Kidney epithelial cell (primary cell): ENCODE data around the gene CRYBB1. TPM values are rescaled to one million over a fixed set of nuclear protein-coding genes. Genes with fewer than 3 reads are reported as not detected.

Experiments used
- DNase-seq: peaks from one replicate; pipeline ENCODE4 v3.0.0-alpha.2; 2010; ENCODE audit warnings: low read depth
- H3K27me3 ChIP-seq: 2 replicates; pipeline ENCODE4 v1.6.0; 2011; ENCODE audit warnings: low read length; ENCODE audit not compliant: control insufficient read depth, insufficient read depth
- H3K36me3 ChIP-seq: 2 replicates; pipeline ENCODE4 v1.5.1; 2011; ENCODE audit warnings: low read length; ENCODE audit not compliant: control insufficient read depth, insufficient read depth
- H3K4me3 ChIP-seq: 2 replicates; pipeline ENCODE4 v1.5.1; 2011; ENCODE audit warnings: low read depth, mild to moderate bottlenecking, control low read depth, low read length
- total RNA-seq: library from RNA; depleted of rRNA; stranded (reverse); fragments of >200 nt; gene quantifications from 2 replicates; pipeline ENCODE4 v1.2.3, GENCODE V29; 2015
- TF ChIP-seq, protein P1 (sequence below): IDR thresholded peaks from 2 replicates; pipeline ENCODE4 v1.5.1; 2011; ENCODE audit warnings: mild to moderate bottlenecking, moderate library complexity, low read length, control low read depth, inconsistent platforms; ENCODE audit not compliant: insufficient read depth, poor library complexity, severe bottlenecking

The CRYBB1 gene
- total RNA-seq, 1 donor from 2014 or later: not detected

DNA sequence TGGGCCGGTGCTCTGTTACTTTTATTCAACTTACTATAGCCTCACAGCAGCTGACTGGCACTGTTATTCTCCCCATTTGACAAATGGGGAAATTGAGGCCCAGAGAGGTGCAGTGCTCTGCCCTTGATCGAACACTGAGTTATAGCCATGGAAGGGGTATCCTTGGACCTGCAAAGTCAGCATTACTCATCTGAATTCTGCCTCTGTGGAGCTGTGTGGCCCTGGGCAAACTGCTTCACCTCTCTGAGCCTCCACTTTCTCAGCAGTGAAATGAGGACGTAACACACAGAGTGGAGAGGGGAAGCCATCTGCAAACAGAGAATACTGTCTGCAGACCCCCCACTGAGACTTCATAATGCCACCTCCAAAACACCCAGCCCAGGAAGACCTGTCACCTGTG, 53.2 kb downstream of the CRYBB1 start:
- Histone ChIP-seq H3K4me3 (no peak overlapping the region), H3K36me3 (no peaks in the 10 kb centered on the region), H3K27me3 (no peaks in the 10 kb centered on the region)
- DNase-seq: no peak
- TF ChIP-seq, protein P1, sequence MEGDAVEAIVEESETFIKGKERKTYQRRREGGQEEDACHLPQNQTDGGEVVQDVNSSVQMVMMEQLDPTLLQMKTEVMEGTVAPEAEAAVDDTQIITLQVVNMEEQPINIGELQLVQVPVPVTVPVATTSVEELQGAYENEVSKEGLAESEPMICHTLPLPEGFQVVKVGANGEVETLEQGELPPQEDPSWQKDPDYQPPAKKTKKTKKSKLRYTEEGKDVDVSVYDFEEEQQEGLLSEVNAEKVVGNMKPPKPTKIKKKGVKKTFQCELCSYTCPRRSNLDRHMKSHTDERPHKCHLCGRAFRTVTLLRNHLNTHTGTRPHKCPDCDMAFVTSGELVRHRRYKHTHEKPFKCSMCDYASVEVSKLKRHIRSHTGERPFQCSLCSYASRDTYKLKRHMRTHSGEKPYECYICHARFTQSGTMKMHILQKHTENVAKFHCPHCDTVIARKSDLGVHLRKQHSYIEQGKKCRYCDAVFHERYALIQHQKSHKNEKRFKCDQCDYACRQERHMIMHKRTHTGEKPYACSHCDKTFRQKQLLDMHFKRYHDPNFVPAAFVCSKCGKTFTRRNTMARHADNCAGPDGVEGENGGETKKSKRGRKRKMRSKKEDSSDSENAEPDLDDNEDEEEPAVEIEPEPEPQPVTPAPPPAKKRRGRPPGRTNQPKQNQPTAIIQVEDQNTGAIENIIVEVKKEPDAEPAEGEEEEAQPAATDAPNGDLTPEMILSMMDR: no peak

DNA sequence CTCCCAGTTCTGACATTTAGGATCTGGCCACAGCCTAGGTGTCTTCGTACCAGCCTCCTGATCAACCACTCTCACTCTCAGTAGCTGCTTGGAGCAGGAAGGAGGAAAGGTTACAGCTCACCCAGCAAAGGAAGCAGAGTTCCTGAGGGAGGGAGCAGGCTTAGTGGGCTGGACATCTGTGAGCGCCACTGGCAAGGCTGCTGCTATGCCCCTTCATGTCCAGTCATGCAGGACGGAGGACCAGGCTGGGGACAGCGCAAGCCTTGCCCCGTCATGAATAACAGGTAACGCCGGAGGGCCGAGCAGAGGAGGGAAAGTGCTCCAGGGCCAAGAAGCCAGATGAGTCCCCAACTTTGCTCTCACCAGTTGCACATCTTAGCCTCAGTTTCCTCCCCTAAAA, 53.6 kb downstream of the CRYBB1 start:
- TF ChIP-seq, protein P1: no peak
- Histone ChIP-seq H3K27me3 (no peaks in the 10 kb centered on the region), H3K36me3 (no peaks in the 10 kb centered on the region), H3K4me3 (no peak overlapping the region)
- no peak for DNase-seq

DNA sequence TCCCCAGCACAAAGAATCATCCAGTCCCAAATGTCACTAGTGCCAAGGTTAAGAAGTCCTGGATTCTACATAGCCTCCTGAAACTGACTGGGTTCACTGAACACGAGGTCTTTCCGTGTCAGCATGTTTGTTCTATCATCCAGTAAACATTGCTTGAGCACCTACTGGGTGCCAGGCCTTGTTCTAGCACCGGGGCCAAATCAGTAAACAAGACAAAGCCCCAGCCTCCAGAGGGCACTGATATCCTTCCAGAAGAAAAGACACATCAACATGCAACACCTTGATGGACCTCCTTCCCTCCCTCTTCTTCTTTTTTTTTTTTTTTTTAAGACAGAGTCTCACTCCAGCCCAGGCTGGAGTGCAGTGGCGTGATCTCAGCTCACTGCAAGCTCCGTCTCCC, 54.8 kb downstream of the CRYBB1 start:
- H3K36me3 ChIP-seq: no peaks in the 10 kb centered on the region
- TF ChIP-seq, protein P1: no peak
- no peaks in the 10 kb centered on the region for H3K27me3 ChIP-seq
- H3K4me3 ChIP-seq: no peak overlapping the region
- DNase-seq: no peak

DNA sequence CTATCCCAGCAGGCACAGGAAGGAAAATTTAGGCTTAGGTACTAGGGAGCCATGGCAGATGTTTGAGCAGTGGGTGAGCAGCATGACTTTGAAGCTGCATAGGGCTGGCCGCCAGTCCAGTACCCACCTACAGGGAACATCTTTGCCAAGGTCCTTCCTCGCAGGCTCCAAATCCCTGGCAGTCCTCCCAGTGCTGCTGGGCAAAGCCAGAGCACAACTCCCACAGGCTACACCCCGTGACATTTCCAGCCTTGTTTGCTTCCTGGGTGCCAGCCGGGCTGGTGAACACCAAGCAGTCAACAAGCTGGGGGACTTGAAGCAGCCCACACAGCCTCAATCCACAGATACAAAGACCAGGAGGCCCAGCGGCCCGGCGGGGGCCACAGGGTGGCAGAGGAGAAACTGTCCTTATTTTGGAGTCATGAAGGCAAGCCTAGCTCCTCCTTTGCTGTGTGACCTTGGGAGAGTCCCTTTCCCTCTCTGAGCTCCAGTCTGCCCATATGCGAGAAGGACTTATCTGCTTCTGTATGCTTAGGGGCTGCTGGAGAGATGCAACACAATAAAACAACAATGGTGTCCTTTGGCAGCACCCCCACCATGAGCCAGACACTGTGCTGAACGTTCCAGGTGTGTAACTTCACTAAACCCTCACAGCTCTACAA, 55.9 kb downstream of the CRYBB1 start:
- TF ChIP-seq, protein P1: no peak
- no peak overlapping the region for H3K4me3 ChIP-seq
- H3K27me3 ChIP-seq: no peaks in the 10 kb centered on the region
- no peak for DNase-seq
- H3K36me3 ChIP-seq: no peaks in the 10 kb centered on the region

DNA sequence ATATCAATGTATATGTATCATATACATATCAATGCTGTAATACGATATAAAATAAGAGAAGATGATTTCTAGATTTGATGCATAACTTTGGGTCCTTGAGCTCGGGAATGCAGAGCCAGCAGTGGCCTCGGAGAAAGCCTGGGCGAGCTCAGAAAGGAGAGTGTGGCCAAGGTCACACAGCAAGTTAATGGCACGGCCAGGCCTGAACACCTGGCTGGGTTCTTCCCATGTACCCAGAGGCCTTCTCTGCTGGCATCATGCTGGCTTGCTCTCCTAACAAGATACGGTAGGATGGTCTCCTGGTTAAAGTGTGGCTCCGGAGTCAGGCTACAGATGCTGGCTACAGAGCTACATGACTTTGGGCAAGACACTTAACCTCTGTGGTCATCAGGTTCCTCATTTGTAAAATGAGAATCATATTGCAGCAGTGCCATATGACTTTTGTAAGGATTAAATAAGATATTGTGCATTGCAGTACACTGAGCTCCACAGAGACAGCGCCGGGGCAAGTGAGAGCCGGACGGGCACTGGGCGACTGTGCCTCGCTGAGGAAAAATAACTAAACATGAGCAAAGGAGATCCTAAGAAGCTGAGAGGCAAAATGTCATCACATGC, 57.8 kb downstream of the CRYBB1 start:
- Histone ChIP-seq H3K4me3 (no peak overlapping the region), H3K36me3 (no peaks in the 10 kb centered on the region), H3K27me3 (no peaks in the 10 kb centered on the region)
- no peak for DNase-seq
- TF ChIP-seq, protein P1: no peak
